H9 (cell line): ENCODE results near the gene C6orf62. TPM values are rescaled to one million over a fixed set of nuclear protein-coding genes. Genes with fewer than 3 reads are reported as not detected.

Experiments used
- DNase-seq: peaks from one replicate; pipeline ENCODE4 v3.0.0-alpha.2; 2017
- H2AFZ ChIP-seq: one replicate; pipeline ENCODE4 v1.6.1; 2013; ENCODE audit warnings: mild to moderate bottlenecking, low read length, control low read depth, moderate library complexity
- H2AK5ac ChIP-seq: 2 replicates; pipeline ENCODE4 v1.6.1; 2013; ENCODE audit warnings: low read length, control low read depth, mixed read lengths; ENCODE audit not compliant: insufficient read length
- H2BK120ac ChIP-seq: one replicate; pipeline ENCODE4 v1.6.1; 2013; ENCODE audit warnings: low read depth, mild to moderate bottlenecking, low read length, control low read depth, inconsistent platforms; ENCODE audit not compliant: poor library complexity, severe bottlenecking
- H2BK12ac ChIP-seq: 2 replicates; pipeline ENCODE4 v1.6.1; 2013; ENCODE audit warnings: low read length, control low read depth, mixed read lengths, low read depth; ENCODE audit not compliant: insufficient read length
- H2BK15ac ChIP-seq: 2 replicates; pipeline ENCODE4 v1.6.1; 2013; ENCODE audit warnings: low read depth, low read length, control low read depth
- H2BK20ac ChIP-seq: one replicate; pipeline ENCODE4 v1.6.1; 2013; ENCODE audit warnings: low read depth, mild to moderate bottlenecking, low read length, control low read depth, inconsistent platforms; ENCODE audit not compliant: poor library complexity, severe bottlenecking
- H2BK5ac ChIP-seq: 2 replicates; pipeline ENCODE4 v1.6.1; 2013; ENCODE audit warnings: low read length, control low read depth, mixed read lengths; ENCODE audit not compliant: insufficient read length
- H3K14ac ChIP-seq: 2 replicates; pipeline ENCODE4 v1.6.1; 2013; ENCODE audit warnings: low read length, control low read depth; ENCODE audit not compliant: insufficient read depth
- H3K18ac ChIP-seq: 2 replicates; pipeline ENCODE4 v1.6.1; 2013; ENCODE audit warnings: low read depth, mild to moderate bottlenecking, mixed read lengths, low read length, control low read depth; ENCODE audit not compliant: insufficient read length
- H3K23ac ChIP-seq: 2 replicates; pipeline ENCODE4 v1.6.1; 2013; ENCODE audit warnings: low read length, control low read depth, mixed read lengths, low read depth; ENCODE audit not compliant: insufficient read length
- H3K23me2 ChIP-seq: 2 replicates; pipeline ENCODE4 v1.6.1; 2013; ENCODE audit warnings: low read depth, mild to moderate bottlenecking, mixed read lengths, low read length, control low read depth; ENCODE audit not compliant: insufficient read length, poor library complexity, severe bottlenecking
- H3K27ac ChIP-seq: 2 replicates; pipeline ENCODE4 v1.5.1; 2013; ENCODE audit warnings: low read length, control low read depth, mixed read lengths, low read depth; ENCODE audit not compliant: insufficient read length
- H3K27me3 ChIP-seq: 2 replicates; pipeline ENCODE4 v1.6.1; 2013; ENCODE audit warnings: low read length, control low read depth, inconsistent platforms; ENCODE audit not compliant: insufficient read depth
- H3K4ac ChIP-seq: 2 replicates; pipeline ENCODE4 v1.6.1; 2013; ENCODE audit warnings: low read depth, mild to moderate bottlenecking, control low read depth, inconsistent platforms, low read length, moderate library complexity
- H3K4me1 ChIP-seq: 2 replicates; pipeline ENCODE4 v1.6.1; 2013; ENCODE audit warnings: low read length, control low read depth, inconsistent platforms; ENCODE audit not compliant: insufficient read depth
- H3K4me2 ChIP-seq: 2 replicates; pipeline ENCODE4 v1.6.1; 2013; ENCODE audit warnings: low read length, control low read depth, mixed read lengths; ENCODE audit not compliant: insufficient read length, insufficient read depth
- H3K56ac ChIP-seq: 2 replicates; pipeline ENCODE4 v1.6.1; 2013; ENCODE audit warnings: low read depth, mild to moderate bottlenecking, mixed read lengths, low read length, control low read depth; ENCODE audit not compliant: insufficient read length
- H3K79me1 ChIP-seq: 2 replicates; pipeline ENCODE4 v1.6.1; 2013; ENCODE audit warnings: low read depth, mild to moderate bottlenecking, moderate library complexity, low read length, control low read depth, inconsistent platforms; ENCODE audit not compliant: insufficient read depth, poor library complexity, severe bottlenecking
- H3K79me2 ChIP-seq: 2 replicates; pipeline ENCODE4 v1.6.1; 2013; ENCODE audit warnings: low read length, control low read depth, inconsistent platforms; ENCODE audit not compliant: insufficient read depth
- H3K9ac ChIP-seq: 2 replicates; pipeline ENCODE4 v1.6.1; 2013; ENCODE audit warnings: low read length, control low read depth, mixed read lengths; ENCODE audit not compliant: insufficient read length; ENCODE audit errors: extremely low read depth
- H3K9me3 ChIP-seq: one replicate; pipeline ENCODE4 v1.6.1; 2013; ENCODE audit warnings: low read depth, low read length, inconsistent platforms; ENCODE audit not compliant: control insufficient read depth
- H3T11ph ChIP-seq: one replicate; pipeline ENCODE4 v1.6.1; 2013; ENCODE audit warnings: mild to moderate bottlenecking, low read length, control low read depth, inconsistent platforms
- H4K20me1 ChIP-seq: one replicate; pipeline ENCODE4 v1.6.1; 2013; ENCODE audit not compliant: control insufficient read depth, insufficient read length, insufficient read depth
- H4K5ac ChIP-seq: 2 replicates; pipeline ENCODE4 v1.6.1; 2013; ENCODE audit warnings: low read depth, mild to moderate bottlenecking, mixed read lengths, low read length, control low read depth; ENCODE audit not compliant: insufficient read length
- H4K8ac ChIP-seq: replicated peaks from 2 replicates; pipeline ENCODE4 v1.6.1; 2013; ENCODE audit warnings: low read length, control low read depth, mixed read lengths, low read depth; ENCODE audit not compliant: insufficient read length
- H4K91ac ChIP-seq: 2 replicates; pipeline ENCODE4 v1.6.1; 2013; ENCODE audit warnings: low read depth, mild to moderate bottlenecking, moderate library complexity, mixed read lengths, low read length, control low read depth; ENCODE audit not compliant: insufficient read length
- H3K27ac Mint-ChIP-seq, 3 experiments: 2 replicates in 2 of 3; 3 replicates in 1 of 3; pipeline ENCODE4 v1.8.0; 2020 to 2021; ENCODE audit warnings: mixed read lengths in 3 of 3, mild to moderate bottlenecking in 1 of 3, moderate library complexity in 1 of 3
- H3K27me3 Mint-ChIP-seq: 2 replicates; pipeline ENCODE4 v1.8.0; 2021; ENCODE audit warnings: low read depth, mild to moderate bottlenecking, moderate library complexity, mixed read lengths
- H3K36me3 Mint-ChIP-seq, 3 experiments: 2 replicates in 2 of 3; 3 replicates in 1 of 3; pipeline ENCODE4 v1.8.0; 2020 to 2021; ENCODE audit warnings: low read depth in 3 of 3, mixed read lengths in 3 of 3; ENCODE audit not compliant: insufficient read depth in 1 of 3
- H3K4me1 Mint-ChIP-seq, 2 experiments: 2 replicates each; pipeline ENCODE4 v1.8.0; 2020; ENCODE audit warnings: mixed read lengths in 2 of 2
- H3K4me3 Mint-ChIP-seq, 2 experiments: 2 replicates in 1 of 2; 3 replicates in 1 of 2; pipeline ENCODE4 v1.8.0; 2020 to 2021; ENCODE audit warnings: mild to moderate bottlenecking in 2 of 2, mixed read lengths in 2 of 2, moderate library complexity in 1 of 2
- H3K9me3 Mint-ChIP-seq, 2 experiments: 2 replicates in 1 of 2; 3 replicates in 1 of 2; pipeline ENCODE4 v1.8.0; 2020; ENCODE audit warnings: mild to moderate bottlenecking in 2 of 2, mixed read lengths in 2 of 2, moderate library complexity in 1 of 2
- CTCF ChIP-seq: fragments of 200-600 bp; sonication (generic); conservative IDR thresholded peaks from 3 replicates; pipeline ENCODE4 v1.8.0; 2021; ENCODE audit warnings: antibody characterized with exemption, mild to moderate bottlenecking
- WGBS: extraction: QIAGEN DNeasy Blood & Tissue Kit; methylation state at CpG from one replicate; pipeline ENCODE4 v1.1.7; 2013; ENCODE audit warnings: missing lambda C conversion rate, low lambda C conversion rate, mixed read lengths; ENCODE audit not compliant: insufficient read length; ENCODE audit errors: extremely low coverage; 5-methylcytosine and 5-hydroxymethylcytosine counted together
- total RNA-seq: library from RNA; stranded (reverse); gene quantifications from 2 replicates; pipeline ENCODE4 v1.2.1, GENCODE V29; 2021

Gene C6orf62
- total RNA-seq, 1 experiment from 2014 or later: 125 TPM

- H4K20me1 ChIP-seq: no peaks in the 10 kb centered on the region
- H3K4ac ChIP-seq: no peak overlapping the region
- no peak overlapping the region for H3K56ac ChIP-seq
- no peak overlapping the region for H3K14ac ChIP-seq
- no peak overlapping the region for H2AK5ac ChIP-seq
- no peak overlapping the region for H2BK5ac ChIP-seq
- WGBS: no CpG with 5 or more reads among the region's 2 CpGs
- no peak overlapping the region for H3K23ac ChIP-seq
- peaks cover 67 to 68% (median 68%) of the 10 kb centered on the region in 3 experiments for H3K36me3 Mint-ChIP-seq
- no peak overlapping the region for H4K5ac ChIP-seq
- no peak overlapping the region for H2AFZ ChIP-seq
- no peaks in the 10 kb centered on the region for H3K27me3 ChIP-seq
- no peaks in the 10 kb centered on the region for H3K79me2 ChIP-seq
- peaks cover 1% of the 10 kb centered on the region for H3K27me3 Mint-ChIP-seq
- no peak for TF ChIP-seq CTCF
- H3K4me3 Mint-ChIP-seq: no peak overlapping the region
- H3K79me1 ChIP-seq: no peaks in the 10 kb centered on the region
- no peak overlapping the region for H3K27ac ChIP-seq
- no peak overlapping the region for H2BK12ac ChIP-seq
- no peak for DNase-seq
- no peak overlapping the region for H3K9ac ChIP-seq
- H3K4me1 ChIP-seq: no peaks in the 10 kb centered on the region
- no peak overlapping the region for H3K4me2 ChIP-seq
- no peaks in the 10 kb centered on the region for H3K23me2 ChIP-seq
- H3T11ph ChIP-seq: no peak overlapping the region
- peaks cover 65 to 68% of the 10 kb centered on the region in 2 experiments for H3K9me3 Mint-ChIP-seq
- no peak overlapping the region for H2BK20ac ChIP-seq
- peaks cover 30% of the 10 kb centered on the region for H3K9me3 ChIP-seq
- H3K18ac ChIP-seq: no peak overlapping the region
- no peak overlapping the region for H2BK15ac ChIP-seq
- no peak overlapping the region for H2BK120ac ChIP-seq
- no peak overlapping the region for H4K91ac ChIP-seq
- no peak overlapping the region for H3K27ac Mint-ChIP-seq
- H3K4me1 Mint-ChIP-seq: no peaks in the 10 kb centered on the region
- H4K8ac ChIP-seq: no peak overlapping the region
These were observed 45.3 kb downstream of the C6orf62 start for GRCh38 chr6:24673625-24674024.
